ENCODE data around the gene SERPINA4.

DNA sequence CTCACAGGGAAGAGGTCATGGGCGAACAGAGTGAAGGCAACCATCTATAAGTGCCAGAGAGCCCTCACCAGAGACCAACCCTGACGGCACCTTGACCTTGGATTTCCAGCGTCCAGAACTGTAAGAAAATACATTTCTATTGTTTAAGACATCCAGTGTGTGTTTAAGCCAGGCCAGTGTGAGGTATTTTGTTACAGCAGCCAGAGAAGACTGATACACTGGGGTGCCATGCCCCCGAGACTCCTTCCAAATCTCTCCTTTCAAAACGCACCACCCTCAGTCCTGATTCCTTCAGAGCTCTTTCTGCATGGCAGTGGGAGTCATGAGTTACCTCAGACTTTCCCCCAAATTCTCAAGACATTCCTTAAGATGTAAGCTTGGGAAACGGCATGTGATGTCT is 17.5 kb downstream of the SERPINA4 start:
- TF ChIP-seq, protein P1, sequence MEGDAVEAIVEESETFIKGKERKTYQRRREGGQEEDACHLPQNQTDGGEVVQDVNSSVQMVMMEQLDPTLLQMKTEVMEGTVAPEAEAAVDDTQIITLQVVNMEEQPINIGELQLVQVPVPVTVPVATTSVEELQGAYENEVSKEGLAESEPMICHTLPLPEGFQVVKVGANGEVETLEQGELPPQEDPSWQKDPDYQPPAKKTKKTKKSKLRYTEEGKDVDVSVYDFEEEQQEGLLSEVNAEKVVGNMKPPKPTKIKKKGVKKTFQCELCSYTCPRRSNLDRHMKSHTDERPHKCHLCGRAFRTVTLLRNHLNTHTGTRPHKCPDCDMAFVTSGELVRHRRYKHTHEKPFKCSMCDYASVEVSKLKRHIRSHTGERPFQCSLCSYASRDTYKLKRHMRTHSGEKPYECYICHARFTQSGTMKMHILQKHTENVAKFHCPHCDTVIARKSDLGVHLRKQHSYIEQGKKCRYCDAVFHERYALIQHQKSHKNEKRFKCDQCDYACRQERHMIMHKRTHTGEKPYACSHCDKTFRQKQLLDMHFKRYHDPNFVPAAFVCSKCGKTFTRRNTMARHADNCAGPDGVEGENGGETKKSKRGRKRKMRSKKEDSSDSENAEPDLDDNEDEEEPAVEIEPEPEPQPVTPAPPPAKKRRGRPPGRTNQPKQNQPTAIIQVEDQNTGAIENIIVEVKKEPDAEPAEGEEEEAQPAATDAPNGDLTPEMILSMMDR (IDR thresholded peaks at IDR 0.05) = no peak
- no peak for TF ChIP-seq POLR2AphosphoS5 (IDR thresholded peaks at IDR 0.05)

All from esophagus muscularis mucosa (tissue), 3 donors.